ENCODE data around the gene GMNC.

The GMNC gene

DNA sequence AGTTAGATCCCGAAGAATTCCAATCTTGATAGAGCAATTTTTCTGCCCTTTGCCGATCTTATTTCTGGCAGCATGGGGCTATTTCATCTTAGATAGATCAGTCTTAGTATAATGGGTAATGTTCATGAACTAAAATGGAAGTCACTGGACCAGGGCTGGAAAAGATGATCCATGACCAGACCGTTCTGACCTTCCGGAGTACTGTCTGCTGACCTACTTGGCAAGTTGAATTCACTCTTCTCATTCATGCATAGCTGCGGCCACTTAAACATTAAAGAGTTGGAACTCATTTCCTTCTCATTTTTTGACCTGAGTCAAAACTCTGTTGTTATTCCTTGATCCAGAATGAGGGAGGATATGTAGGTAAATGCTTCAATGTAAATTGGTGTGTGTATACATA, 32.5 kb downstream of the GMNC start:
- Histone ChIP-seq H3K4me3 (ENCODE audit: severe bottlenecking) (no peak overlapping the region), H3K27me3 (ENCODE audit: insufficient read depth, poor library complexity, severe bottlenecking) (no peaks in the 10 kb centered on the region), H3K9me3 (ENCODE audit: severe bottlenecking) (no peaks in the 10 kb centered on the region), H3K4me1 (ENCODE audit: insufficient read depth, poor library complexity, severe bottlenecking) (no peaks in the 10 kb centered on the region), H3K36me3 (ENCODE audit: low read depth) (no peaks in the 10 kb centered on the region), H3K27ac (ENCODE audit: poor library complexity, severe bottlenecking) (no peak overlapping the region)
- TF ChIP-seq, protein P1, sequence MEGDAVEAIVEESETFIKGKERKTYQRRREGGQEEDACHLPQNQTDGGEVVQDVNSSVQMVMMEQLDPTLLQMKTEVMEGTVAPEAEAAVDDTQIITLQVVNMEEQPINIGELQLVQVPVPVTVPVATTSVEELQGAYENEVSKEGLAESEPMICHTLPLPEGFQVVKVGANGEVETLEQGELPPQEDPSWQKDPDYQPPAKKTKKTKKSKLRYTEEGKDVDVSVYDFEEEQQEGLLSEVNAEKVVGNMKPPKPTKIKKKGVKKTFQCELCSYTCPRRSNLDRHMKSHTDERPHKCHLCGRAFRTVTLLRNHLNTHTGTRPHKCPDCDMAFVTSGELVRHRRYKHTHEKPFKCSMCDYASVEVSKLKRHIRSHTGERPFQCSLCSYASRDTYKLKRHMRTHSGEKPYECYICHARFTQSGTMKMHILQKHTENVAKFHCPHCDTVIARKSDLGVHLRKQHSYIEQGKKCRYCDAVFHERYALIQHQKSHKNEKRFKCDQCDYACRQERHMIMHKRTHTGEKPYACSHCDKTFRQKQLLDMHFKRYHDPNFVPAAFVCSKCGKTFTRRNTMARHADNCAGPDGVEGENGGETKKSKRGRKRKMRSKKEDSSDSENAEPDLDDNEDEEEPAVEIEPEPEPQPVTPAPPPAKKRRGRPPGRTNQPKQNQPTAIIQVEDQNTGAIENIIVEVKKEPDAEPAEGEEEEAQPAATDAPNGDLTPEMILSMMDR (IDR thresholded peaks at IDR 0.05; ENCODE audit: poor library complexity, severe bottlenecking): no peak
- no peak for DNase-seq (ENCODE audit: low spot score)
- no peak for ATAC-seq (ENCODE audit: low read depth)

DNA sequence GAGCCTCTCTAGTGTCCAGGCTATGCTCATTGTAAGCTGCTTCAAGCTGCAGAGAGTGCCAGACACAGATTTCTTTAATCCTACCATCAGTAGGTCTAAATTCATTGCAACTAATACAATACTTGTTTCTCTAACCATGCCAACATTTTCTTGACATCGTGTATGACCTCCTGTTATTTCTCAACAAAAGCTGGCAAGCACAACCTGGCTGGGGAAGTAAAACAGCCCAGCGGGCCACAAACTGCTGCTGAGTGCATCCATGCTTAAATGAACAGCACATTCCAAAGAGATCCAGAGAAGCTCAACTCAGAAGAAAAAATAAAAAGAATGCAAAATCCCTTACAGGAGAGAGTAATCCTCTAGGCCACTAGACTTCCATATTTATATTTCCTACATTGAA, 36.5 kb downstream of the GMNC start:
- Histone ChIP-seq H3K4me3 (ENCODE audit: severe bottlenecking) (no peak overlapping the region), H3K9me3 (ENCODE audit: severe bottlenecking) (no peaks in the 10 kb centered on the region), H3K27me3 (ENCODE audit: insufficient read depth, poor library complexity, severe bottlenecking) (no peaks in the 10 kb centered on the region), H3K36me3 (ENCODE audit: low read depth) (no peaks in the 10 kb centered on the region), H3K27ac (ENCODE audit: poor library complexity, severe bottlenecking) (no peak overlapping the region), H3K4me1 (ENCODE audit: insufficient read depth, poor library complexity, severe bottlenecking) (no peaks in the 10 kb centered on the region)
- TF ChIP-seq, protein P1 (IDR thresholded peaks at IDR 0.05; ENCODE audit: poor library complexity, severe bottlenecking): no peak
- DNase-seq (ENCODE audit: low spot score) (no peak), ATAC-seq (ENCODE audit: low read depth) (no peak)

DNA sequence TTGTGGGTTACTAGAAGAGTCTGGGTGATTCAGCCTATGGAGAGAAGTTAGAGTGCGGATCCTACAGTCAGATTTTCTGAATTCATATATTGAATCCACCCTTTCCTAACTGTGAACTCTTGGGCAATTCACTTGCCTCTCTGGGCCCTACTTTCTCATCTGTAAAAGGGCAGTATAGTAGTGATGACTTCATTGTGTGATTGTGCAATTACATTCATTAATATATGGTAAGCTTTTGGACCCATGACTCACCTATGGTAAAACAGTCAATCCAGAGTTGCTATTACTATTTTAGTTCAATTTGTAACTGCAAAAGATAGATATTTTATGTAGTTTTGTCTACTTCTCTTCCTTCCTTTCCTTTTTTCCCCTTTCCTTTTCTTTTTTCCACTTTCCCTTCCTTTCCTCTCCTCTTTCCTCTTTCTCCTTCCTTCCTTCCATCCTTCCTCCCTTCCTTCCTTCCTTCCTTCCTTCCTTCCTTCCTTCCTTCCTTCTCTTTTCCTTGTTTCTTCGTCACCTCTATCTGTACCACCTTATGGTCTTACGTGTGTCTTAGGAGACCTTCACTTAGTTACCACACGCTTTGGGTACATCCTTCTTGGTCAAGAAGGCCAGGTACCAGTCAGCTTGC, 37.0 kb downstream of the GMNC start:
- H3K4me1 ChIP-seq (ENCODE audit: insufficient read depth, poor library complexity, severe bottlenecking): no peaks in the 10 kb centered on the region
- ATAC-seq (ENCODE audit: low read depth): no peak
- no peaks in the 10 kb centered on the region for H3K27me3 ChIP-seq (ENCODE audit: insufficient read depth, poor library complexity, severe bottlenecking)
- no peak overlapping the region for H3K27ac ChIP-seq (ENCODE audit: poor library complexity, severe bottlenecking)
- TF ChIP-seq, protein P1 (IDR thresholded peaks at IDR 0.05; ENCODE audit: poor library complexity, severe bottlenecking): no peak
- DNase-seq (ENCODE audit: low spot score): no peak
- H3K36me3 ChIP-seq (ENCODE audit: low read depth): no peaks in the 10 kb centered on the region
- H3K4me3 ChIP-seq (ENCODE audit: severe bottlenecking): no peak overlapping the region
- H3K9me3 ChIP-seq (ENCODE audit: severe bottlenecking): no peaks in the 10 kb centered on the region

DNA sequence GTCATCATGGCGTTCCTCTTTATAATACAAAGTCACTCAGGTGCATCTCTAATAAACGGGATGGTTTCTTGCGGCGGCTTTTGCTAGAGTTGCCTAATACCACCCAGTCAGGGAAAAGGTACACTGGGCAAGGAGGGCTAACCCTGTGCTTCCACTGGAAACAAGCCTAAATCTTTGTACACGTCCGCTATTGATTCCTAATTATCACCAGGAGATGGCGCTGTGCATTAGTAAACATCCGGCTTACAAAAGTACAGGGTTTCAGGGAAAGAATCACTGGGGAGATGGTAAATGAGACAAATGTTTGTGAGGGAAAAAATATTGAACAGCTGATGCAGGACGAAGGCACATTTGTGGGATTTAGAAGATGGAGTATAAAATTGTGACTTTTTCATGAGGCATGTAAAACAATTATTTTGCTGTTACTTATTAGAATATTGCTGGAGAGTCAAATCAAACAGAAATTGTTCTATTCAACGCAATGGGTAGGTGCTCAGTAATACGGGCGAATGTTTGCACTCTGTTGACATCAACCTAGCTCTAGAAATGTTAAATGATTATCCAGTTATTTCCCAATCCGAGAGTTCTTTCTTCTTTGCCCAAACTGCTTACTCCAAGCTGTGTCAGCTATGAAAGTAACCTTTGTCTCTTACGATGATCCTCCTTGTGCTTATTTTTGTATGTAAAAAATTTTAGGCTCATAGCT, 50.6 kb downstream of the GMNC start:
- DNase-seq (ENCODE audit: low spot score) (no peak), ATAC-seq (ENCODE audit: low read depth) (0 out of 3 replicates have a peak, but pooled peaks have one; percentile 38)

More for the DNA sequence above, 50.6 kb downstream of the GMNC start:
- Histone ChIP-seq H3K27ac (ENCODE audit: poor library complexity, severe bottlenecking) (no peak overlapping the region), H3K9me3 (ENCODE audit: severe bottlenecking) (no peaks in the 10 kb centered on the region), H3K36me3 (ENCODE audit: low read depth) (no peaks in the 10 kb centered on the region), H3K4me3 (ENCODE audit: severe bottlenecking) (no peak overlapping the region), H3K4me1 (ENCODE audit: insufficient read depth, poor library complexity, severe bottlenecking) (peaks cover 17% of the 10 kb centered on the region), H3K27me3 (ENCODE audit: insufficient read depth, poor library complexity, severe bottlenecking) (no peaks in the 10 kb centered on the region)
- TF ChIP-seq, protein P1 (IDR thresholded peaks at IDR 0.05; ENCODE audit: poor library complexity, severe bottlenecking): peak; percentile 79

All from RWPE2 (cell line).